Astrocyte of the hippocampus (primary cell): ENCODE data around the gene TOLLIP.
"Not testable (repeated sequence)": the region's sequence is repeated elsewhere in the genome, so short reads cannot be mapped to it uniquely, and the experiment has no call there.

Experiments
- DNase-seq: peaks from one replicate; pipeline ENCODE4 v3.0.0; 2011; ENCODE audit warnings: low read depth, low spot score

The TOLLIP gene

DNA sequence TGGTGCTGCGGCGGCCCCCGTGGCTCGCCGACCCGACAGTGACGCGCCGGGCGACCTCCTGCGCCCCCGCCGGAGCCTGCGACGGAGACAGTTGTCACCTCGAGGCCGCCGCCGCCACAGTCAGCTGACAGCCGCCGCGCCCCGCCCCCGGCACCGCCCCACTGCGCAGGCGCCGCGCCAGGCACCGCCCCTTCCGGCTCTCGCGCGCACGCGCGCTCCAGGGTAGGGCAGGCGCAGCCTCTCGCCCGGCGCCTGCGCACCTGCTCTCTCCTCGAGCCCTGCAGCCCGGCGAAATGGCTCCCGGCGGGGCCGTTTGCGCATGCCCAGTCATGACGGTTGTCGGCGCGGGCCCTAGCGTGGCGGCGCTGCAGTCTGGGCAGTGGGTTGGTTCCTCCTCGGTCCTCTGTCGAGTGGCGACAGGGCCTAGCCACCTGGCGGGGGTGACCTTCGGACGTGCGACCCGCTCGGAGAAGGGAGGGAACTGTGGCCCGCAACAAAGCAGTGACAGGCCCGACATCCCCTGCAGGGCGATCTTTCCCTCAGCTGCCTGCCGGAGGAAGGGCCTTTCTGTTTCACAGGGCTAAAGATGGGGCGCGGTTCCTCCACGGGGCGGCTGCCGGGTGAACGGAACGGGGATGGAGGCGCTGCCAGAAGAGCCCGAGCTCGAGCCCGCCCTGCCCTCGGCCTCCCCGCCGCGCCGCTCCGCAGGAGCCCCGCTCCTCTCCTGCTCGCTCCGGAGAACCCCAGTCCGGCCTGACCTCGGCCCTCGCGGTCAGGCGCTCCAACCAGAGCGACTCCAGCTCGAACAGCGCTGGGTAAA is at the start of gene TOLLIP:
TSS of gene TOLLIP (minus strand) at position 135 of the 820 bp plus-strand sequence. CDS start at position 1, 134 bp downstream.
- DNase-seq: peak; percentile 98

DNA sequence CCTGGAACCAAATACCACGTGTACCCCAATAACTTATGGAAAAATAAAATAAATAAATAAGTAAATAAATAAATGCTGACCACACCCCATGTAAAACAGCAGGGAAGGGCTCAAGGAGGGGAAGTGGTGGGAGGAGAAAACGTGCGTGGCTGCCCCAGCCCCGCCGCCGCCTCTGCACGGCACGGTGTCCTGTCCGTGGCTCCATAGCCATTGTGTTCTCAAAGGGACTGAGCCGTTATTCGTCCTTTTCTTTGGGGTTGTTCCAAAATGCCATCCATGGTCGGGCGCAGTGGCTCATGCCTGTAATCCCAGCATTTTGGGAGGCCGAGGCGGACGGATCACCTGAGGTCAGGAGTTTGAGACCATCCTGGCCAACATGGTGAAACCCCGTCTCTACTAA is 49.5 kb upstream of the TOLLIP start:
- DNase-seq: not testable (repeated sequence)

DNA sequence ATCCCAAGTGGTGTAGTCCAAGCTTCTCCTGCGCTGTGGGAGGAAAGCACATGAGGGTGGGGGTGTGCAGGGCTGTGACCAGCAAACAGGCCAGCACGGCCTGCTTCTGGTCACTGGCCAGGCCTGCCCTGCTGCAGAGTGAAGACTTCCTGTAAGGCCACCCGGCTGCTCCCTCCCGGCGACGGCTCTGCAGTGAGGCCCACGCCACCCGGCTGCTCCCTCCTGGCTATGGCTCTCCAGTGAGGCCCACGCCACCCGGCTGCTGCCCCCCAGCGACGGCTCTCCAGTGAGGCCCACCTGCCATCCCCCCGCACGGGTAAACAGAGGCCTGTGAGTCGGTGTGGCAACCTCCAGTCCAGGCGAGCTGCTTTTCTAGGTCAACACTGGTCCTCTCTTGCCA is 48.9 kb upstream of the TOLLIP start:
- DNase-seq: no peak

DNA sequence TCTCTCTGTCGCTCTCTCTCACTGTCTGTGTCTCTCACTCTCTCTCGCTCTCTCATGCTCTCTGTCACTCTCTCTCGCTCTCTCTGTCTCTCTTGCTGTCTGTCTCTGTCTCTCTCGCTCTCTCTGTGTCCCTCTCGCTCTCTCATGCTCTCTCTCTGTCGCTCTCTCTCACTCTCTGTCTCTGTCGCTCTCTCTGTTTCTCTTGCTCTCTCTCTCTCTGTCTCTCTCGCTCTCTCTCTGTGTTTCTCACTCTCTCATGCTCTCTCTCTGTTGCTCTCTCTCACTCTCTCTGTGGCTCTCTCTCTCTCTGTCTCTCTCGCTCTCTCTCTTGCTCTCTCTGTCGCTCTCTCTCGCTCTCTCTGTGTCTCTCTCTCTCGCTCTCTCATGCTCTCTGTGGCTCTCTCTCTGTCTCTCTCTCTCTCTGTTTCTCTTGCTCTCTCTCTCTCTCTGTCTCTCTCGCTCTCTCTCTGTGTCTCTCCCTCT is 47.1 kb upstream of the TOLLIP start:
- no peak for DNase-seq

DNA sequence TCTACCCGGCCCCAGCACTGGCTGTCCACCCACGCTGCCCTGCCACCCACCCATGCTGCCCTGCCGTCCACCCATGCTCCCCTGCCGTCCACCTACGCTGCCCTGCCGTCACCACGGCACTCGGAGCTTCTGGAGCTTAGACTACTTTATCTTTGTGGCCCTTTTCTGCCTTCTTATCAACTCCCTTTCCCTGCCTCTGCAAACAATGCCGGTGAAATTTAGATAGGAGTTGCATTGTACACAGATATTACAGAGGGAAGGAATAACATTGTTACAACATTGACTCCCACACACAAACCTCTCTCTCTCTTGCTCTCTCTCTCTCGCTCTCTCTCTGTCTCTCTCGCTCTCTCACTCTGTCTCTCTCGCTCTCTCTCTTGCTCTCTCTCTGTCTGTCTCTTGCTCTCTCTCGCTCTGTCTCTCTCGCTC is 46.6 kb upstream of the TOLLIP start:
- no peak for DNase-seq

DNA sequence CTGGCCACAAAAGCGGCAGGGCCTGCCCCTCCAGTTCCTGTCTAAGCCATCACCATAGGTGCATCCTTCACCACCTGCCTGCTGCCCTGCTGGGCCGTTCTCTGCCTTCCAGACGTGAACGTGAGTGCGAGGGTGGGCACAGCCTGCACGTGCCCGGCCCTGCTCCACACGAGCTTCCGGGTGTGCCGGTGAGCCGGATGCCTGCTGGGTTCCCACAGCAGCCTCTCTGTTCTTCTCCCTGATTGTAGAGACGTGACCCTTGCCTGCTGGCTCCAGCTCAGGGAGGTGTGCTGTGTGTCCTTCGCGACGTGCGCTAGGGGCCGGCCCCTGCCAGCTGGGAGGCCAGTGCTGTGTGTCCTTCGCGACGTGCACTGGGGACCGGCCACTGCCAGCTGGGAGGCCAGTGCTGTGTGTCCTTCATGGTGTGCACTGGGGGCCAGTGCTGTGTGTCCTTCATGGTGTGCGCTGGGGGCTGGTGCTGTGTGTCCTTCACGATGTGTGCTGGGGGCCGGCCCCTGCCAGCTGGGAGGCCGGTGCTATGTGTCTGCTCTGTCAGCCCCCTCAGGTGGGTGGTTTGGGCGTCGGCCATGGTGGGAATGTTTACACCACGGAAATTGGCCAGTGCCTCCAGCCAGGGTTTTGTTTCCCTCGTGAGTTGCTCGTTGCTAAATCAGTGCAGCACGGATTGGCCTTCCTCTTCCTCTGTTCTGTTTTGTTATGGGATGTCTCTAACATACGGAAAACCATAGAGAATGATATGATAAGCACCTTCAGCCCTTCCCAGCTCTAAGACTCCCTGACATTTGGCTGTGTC is 44.9 kb upstream of the TOLLIP start:
- no peak for DNase-seq

DNA sequence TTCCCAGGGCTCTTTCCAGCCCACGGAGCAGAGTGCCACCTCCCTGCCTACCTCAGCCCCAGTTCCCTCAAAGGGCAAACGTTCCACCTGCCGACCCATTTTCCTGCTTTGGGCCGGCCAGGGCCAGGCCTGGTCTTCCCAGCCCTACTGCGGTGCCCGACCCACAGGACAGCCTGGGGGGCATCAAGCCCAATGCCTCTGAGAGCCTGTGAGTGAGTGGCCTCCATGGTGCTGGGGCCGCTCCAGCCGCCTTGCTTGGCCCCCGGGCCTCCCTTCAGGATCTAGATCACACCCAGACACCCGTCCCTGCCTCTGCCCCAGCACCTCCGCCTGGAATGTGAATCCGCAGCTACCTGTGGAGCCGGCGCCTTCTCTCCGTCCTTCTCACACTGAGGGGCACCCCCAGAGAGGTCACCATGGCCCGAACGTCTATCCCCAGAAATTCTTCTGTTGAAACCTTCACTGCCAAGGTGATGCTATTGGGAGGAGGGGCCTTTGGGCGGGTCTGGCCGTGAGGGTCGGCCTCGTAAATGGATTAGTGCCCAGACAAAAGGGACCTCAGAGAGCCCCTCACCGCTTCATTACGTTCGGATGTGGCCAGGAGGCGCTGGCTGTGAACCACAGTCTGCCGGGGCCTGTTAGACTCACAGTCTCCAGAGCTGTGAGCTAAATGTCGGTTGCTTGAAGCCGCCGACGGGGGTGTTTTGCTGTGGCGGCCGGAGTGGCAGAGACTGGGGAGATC is 44.1 kb upstream of the TOLLIP start:
- DNase-seq: no peak

DNA sequence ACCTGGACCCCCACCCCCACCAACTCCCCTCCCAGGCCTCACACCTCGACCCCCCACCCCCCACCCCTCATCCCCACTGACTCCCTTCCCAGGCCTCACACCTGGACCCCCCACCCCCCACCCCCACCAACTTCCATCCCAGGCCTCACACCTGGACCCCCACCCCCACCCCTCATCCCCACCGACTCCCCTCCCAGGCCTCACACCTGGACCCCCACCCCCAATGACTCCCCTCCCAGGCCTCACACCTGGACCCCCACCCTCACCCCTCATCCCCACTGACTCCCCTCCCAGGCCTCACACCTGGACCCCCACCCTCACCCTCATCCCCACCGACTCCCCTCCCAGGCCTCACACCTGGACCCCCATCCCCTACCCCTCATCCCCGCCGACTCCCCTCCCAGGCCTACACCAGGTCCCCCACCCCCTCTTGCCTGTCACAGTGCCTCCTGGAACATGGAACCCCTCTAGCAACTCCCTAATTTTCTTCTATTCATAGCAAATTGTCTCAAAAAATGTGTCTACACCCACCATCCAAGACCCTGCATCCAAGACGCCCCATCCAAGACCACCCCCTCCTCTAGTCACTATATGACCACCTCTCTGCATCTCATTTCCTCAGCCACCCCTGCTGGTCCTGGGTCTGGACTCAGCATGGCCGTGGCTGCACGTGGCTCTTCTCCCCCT is 43.4 kb upstream of the TOLLIP start:
- DNase-seq: no peak

DNA sequence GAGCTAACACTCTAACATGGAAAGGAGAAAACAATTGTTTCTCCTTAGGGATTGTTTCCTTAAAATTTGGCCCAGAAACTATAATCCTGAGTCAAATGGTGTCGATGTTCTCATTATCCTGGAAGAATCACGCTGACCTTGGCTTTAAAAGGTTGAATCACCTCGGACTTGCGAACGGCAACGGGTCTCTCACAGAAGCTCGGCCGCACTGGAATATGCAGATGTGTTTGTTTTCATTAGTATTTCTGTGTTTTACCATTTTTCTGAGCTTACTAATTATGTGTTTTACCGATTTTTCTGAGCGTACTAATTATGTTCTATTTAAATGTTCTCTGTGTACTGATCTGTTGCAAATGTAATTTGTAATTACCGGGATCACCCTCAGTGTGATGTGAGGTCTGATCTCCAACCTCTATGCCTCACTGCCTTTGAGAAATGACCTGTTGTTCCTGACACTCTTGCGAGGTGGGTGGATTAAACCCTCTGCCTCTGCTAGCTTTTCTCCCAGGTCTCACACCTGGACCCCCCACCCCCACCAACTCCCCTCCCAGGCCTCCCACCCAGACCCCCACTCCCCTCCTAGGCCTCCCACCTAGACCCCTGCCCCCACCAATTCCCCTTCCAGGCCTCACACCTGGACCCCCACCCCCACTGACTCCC is 42.0 kb upstream of the TOLLIP start:
- DNase-seq: no peak

DNA sequence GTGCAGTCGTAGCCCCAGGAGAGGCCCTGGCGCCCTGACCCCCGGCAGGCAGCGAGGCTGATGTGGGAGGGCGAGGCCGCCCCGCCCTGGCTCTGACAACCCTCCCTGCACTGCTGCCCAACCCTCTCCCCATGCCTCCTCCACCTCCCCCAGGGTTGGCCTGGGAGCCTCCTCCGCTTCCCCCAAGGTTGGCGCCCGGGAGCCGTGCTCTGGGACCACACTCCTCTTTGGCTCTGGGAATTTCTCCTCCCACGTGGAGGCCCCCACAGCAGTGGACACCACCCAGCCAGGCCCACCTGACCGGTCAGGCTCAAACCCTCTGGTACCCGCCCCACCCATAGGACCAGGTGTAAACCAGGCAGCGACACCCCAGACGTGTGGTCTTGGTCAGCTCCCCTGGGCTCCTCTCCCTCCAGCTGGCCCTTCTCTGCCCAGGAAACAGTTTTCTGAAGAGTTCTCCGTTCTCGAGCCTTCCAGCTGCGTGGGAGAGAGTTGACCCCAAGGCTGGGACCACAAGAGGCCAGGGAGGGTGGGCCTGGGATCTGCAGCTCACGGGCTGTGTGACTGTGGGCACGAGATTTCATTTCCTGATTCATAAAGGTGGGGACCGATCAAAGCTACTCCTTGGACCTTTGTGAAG is 40.8 kb upstream of the TOLLIP start:
- no peak for DNase-seq

DNA sequence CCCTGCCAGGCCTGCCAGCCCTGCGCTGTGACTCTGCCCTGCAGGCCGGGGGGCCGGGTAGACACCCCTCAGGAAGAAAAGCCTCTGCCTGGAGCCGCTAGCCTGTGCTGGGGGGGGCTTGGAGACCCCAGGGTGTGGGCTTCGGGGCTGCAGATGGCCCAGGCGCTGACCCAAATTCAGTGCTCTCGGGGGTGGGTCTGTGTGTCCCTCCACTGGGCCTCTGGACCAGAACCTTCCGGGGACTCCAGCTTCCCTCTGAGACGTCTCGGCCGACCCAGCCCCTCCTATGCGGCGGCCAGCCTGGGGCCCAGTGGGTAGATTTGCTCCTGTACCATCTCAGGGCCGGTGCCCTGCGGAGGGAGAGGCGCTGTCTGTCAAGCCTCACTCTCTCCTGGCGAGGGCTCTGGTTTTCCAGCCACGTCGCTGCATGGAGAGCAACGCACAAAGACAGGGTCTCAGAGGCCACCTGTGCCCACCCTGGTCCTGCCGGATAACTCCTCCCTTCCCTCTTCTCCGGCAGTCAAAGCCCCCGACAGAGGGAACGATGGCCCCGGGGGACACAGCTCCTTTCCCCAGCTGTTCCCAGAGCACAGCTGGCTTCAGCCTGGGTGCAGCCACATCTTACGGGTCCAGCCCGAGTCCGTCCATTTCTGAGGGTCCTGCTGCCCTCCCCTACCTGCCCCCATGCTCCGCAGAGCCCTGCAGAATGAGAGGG is 40.1 kb upstream of the TOLLIP start:
- no peak for DNase-seq

DNA sequence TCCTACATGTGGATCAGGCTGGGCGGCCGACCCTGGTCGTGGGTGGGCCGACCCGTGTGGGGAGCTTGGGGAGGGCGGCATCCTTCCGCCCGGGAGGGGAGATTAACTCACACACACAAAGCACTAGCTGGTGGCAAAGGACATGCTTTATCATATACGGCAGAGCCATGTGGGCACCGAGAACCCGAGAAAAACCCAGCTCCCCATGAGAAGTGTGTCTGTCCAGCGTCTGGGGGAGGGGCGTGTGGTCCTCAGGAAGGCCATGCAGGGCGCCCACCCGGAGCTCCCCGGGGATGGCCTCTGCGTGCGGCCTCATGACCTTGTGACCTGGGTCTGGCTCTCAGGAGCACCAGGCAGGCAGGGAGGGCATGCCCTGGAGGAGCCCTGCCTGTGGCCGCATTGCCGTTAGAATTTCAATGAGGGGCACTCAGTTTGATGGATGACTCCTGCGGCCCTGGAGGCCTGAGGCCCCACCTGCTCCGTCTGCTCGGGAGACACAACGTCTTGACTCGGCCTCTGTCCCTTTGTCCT is 39.4 kb upstream of the TOLLIP start:
- DNase-seq: no peak

DNA sequence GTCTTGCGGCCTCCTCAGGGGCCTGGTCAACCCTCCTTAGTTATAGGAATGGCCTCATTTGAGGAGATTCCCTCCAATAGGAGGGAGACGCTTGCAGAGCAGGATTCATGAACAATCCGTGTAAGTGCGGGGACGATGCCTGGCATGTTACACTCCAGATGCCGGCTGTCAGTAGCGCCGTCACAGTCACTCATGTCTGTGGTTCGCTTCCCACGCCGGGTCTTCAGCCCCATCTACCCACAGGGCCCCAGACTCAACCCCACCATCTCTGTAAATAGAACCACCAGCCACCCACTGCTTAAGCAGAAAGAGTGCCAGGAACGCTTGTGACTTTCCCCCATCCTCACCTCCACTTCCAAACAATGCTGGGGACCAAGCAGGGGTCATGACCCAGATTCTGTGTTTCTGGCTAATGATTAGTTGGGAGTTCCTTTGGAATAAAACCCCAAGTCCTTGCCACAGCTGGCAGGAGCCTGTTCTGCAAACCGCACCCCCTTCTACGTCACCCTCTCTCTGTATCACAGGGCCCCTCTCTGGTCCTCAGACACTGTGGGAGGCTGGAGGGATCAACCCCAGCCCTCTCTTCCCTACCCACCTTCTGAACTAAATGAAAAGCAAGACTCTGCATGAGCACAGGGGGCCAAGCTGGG is 38.8 kb upstream of the TOLLIP start:
- DNase-seq: no peak

DNA sequence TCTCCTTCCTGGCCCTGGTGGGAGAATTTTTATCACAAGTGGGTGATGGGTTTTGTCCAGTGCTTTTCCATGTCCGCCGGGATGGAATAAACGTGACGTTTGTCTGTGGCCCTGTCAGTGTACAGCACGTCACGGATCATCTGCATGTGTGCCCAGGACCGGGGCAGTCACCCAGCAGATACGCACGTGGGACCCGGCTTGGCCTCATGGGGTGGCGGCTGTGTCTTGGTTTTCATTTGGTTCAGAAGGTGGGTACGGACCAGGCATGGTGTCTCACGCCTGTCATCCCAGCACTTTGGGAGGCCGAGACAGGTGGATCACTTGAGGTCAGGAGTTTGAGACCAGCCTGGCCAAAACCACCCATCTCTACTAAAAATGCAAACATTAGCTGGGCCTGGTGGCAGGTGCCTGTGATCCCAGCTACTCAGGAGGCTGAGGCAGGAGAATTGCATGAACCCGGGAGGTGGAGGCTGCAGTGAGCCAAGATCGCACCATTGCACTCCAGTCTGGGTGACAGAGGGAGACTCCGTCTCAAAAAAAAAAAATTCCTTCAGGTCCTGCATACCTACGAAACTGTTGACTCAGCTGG is 38.1 kb upstream of the TOLLIP start:
- not testable (repeated sequence) for DNase-seq

DNA sequence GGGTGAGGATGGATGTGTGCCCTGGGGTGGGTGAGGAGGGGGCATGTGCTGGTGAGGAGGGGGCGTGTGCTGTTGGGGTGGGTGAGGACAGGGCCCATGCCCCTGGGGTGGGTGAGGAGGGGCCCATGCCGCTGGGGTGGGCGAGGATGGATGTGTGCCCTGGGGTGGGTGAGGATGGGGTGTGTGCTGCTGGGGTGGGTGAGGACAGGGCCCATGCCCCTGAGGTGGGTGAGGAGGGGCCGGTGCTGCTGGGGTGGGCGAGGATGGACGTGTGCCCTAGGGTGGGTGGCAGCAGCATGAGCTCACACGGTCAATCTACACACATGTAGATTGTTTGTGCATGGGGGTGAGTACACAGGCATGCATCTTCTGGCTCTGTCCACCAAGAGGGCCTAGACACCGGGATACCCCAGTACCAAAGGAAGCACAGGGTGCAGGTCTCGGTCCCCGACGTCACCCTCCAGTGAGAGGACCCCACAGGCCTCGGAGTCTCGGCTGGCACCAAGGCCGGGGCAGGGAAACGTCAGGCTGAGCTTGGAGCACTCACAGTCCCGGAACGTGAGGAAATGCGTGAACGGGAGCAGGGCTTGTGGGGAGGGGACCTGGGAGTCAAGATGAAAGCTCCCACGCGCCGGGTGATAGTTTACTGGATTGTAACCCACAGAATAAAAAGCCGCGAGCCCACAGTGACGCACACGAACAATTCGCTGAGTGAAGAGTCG is 37.4 kb upstream of the TOLLIP start:
- no peak for DNase-seq

DNA sequence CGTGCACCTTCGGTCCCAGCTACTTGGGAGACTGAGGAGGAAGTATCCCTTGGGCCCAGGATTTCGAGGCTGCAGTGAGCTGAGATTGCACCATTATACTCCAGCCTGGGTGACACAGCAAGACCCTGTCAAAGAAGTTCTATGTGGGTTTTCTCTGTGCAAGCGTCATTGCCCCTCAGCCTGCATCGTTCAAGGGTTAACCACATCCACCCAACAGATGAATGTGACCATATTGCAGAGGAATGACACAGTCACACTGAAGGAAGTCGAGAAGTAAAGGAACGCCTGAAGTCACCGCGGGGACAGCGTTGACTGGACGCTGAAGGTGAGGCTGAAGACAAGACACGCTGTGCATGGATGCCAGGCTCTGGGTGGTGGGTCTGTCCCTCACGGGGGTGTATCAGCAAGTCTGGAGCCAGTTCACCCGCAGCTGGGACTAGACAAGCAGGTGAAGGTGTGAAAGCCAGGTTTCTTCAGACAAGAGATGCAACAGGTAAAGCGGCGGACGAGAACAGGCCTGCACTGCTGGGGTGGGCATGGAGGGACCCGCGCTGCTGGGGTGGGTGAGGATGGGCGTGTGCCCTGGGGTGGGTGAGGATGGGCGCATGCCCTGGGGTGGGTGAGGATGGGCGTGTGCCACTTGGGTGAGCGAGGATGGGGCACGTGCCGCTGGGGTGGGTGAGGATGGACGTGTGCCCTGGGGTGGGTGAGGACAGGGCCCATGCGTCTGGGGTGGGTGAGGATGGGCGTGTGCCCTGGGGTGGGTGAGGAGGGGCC is 36.5 kb upstream of the TOLLIP start:
- no peak for DNase-seq

DNA sequence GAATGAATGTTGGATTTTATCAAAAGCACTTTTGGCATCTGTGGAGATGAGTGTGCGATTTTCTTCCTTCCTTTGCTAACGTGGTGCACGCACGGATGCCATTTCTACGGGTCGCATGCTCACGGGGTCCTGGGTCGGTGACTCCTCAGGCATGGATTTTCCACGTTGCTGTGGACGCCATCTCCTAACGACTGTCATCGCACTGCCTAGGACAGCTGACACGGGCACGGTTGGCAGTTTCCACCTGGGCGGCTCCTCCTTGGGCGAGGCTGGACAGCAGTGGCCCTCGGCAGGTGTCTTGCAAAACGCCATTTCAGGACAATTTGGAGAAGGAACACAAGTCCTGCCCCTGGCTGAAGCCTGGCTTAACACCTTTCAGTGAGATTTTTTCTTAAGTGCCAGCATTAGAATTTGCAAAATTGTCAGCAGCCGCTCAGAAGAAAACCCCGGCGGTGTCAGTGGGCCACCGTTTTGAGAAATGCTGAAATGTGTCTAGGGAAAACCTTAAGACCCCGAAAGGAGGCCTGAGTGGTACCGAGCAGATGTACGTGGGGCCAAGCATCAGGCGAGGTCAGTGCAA is 34.7 kb upstream of the TOLLIP start:
- no peak for DNase-seq
